GM12891 (cell line): ENCODE measurements around the gene FARP1.

Source experiments
- POLR2A ChIP-seq: IDR thresholded peaks from 2 replicates; pipeline ENCODE4 v1.6.1; 2011; ENCODE audit warnings: low read depth, low read length, control low read depth
- POLR2AphosphoS5 ChIP-seq: IDR thresholded peaks from 2 replicates; pipeline ENCODE4 v1.6.1; 2011; ENCODE audit warnings: low read depth, low read length, control low read depth

DNA sequence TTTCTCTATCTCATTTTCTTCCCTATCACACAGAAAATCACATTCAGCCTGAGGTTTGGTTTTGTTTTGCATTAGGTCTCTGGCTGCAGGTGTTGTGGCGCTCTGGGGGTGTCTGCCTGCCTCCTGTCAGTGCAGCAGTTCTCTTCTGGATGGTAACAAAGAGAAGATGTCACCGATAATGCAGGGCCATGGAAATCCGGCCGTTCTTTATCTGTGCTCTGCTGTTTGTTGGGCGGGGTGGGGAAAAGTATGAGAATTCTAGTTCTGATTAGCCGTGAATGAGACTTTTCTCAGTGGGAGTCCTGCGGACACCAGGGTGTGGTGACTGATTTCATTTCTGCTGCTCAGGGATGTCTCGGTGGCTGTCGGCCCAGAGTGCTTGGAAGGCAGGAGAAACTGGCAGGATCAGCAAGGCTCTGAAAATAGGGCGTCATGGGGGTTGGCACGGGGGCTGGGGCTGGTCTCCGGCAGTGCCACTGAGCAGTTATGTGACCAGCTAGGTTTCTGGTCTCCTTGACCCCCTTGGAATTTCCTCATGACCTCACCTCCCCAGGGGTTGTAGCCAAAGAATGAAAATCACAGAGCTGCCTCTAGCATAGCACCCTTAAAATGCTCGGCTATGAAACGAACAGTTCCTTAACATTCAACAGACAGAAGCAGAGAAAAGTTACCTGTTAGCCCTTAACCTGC lies 29.2 kb downstream of the FARP1 start:
- no peak for TF ChIP-seq POLR2AphosphoS5
- no peak for TF ChIP-seq POLR2A
